Mesothelial cell of epicardium (in vitro differentiated cells): ENCODE data around the gene C2orf42. TPM values are rescaled to one million over a fixed set of nuclear protein-coding genes. Genes with fewer than 3 reads are reported as not detected.

Experiments
- DNase-seq, 2 experiments: peaks; one replicate each; pipeline ENCODE4 v3.0.0; 2021; ENCODE audit warnings: low spot score in 2 of 2; ENCODE audit not compliant: unreplicated experiment in 2 of 2
- H3K27ac Mint-ChIP-seq: 2 replicates; pipeline ENCODE4 v1.8.0; 2021; ENCODE audit warnings: mixed read lengths
- H3K27me3 Mint-ChIP-seq: 2 replicates; pipeline ENCODE4 v1.8.0; 2021; ENCODE audit warnings: low read depth, mixed read lengths
- H3K36me3 Mint-ChIP-seq: 2 replicates; pipeline ENCODE4 v1.8.0; 2021; ENCODE audit warnings: mixed read lengths
- H3K4me1 Mint-ChIP-seq: 2 replicates; pipeline ENCODE4 v1.8.0; 2021; ENCODE audit warnings: mixed read lengths
- H3K4me3 Mint-ChIP-seq: 2 replicates; pipeline ENCODE4 v1.8.0; 2021; ENCODE audit warnings: mild to moderate bottlenecking, moderate library complexity, mixed read lengths
- H3K9me3 Mint-ChIP-seq: 2 replicates; pipeline ENCODE4 v1.8.0; 2021; ENCODE audit warnings: mixed read lengths
- total RNA-seq: library from RNA; stranded (reverse); gene quantifications from 3 replicates; pipeline ENCODE4 v1.2.1, GENCODE V29; 2021
- TF ChIP-seq, protein P1 (sequence below): fragments of 200-600 bp; sonication (generic); IDR thresholded peaks from one replicate; pipeline ENCODE4 v1.5.0; 2021; ENCODE audit warnings: antibody characterized with exemption; ENCODE audit not compliant: unreplicated experiment

C2orf42 gene
- total RNA-seq, 1 donor from 2014 or later: 20.6 TPM

DNA sequence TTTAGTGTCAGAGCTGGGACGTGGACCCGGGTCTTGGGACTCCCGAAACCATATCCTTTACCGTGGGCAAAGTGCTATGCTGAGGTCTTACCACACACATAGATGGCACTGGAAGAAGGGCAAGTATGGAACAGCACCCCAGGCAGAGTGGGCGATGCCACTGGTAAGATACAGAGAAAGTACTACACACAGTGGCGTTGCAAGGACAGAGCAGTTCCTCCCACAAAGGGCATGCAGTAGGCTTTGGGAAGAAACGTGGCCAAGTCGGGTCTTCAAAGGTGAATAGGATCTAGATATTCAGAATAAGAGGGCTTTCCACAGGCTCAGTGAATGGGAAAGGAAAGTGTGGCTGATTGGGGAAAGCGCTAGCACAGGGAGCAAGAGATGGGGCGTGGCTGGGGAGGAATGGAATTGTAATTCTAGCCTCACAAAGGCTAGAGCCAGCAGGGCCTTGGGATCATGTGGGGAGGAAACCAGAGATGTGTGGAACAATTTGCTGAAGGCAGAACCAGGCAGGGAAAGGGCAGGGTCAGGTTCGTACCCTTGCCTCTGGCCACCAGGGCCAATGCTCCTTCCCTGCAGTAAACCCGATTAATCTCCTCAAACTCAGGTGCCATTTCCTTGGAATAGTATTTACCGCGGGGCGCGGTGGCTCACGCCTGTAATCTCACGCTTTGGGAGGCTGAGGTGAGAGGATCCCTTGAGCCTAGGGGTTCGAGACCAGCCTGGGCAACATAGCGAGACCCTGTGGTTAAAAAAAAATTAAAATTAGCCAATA, 67.6 kb downstream of the C2orf42 start:
- peak overlapping the region; percentile 100 for H3K27ac Mint-ChIP-seq
- peaks cover 55% of the 10 kb centered on the region for H3K4me1 Mint-ChIP-seq
- TF ChIP-seq, protein P1, sequence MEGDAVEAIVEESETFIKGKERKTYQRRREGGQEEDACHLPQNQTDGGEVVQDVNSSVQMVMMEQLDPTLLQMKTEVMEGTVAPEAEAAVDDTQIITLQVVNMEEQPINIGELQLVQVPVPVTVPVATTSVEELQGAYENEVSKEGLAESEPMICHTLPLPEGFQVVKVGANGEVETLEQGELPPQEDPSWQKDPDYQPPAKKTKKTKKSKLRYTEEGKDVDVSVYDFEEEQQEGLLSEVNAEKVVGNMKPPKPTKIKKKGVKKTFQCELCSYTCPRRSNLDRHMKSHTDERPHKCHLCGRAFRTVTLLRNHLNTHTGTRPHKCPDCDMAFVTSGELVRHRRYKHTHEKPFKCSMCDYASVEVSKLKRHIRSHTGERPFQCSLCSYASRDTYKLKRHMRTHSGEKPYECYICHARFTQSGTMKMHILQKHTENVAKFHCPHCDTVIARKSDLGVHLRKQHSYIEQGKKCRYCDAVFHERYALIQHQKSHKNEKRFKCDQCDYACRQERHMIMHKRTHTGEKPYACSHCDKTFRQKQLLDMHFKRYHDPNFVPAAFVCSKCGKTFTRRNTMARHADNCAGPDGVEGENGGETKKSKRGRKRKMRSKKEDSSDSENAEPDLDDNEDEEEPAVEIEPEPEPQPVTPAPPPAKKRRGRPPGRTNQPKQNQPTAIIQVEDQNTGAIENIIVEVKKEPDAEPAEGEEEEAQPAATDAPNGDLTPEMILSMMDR: no peak
- no peaks in the 10 kb centered on the region for H3K9me3 Mint-ChIP-seq
- H3K36me3 Mint-ChIP-seq: no peaks in the 10 kb centered on the region
- no peaks in the 10 kb centered on the region for H3K27me3 Mint-ChIP-seq
- peak overlapping the region; percentile 88 for H3K4me3 Mint-ChIP-seq
- no peak for DNase-seq

DNA sequence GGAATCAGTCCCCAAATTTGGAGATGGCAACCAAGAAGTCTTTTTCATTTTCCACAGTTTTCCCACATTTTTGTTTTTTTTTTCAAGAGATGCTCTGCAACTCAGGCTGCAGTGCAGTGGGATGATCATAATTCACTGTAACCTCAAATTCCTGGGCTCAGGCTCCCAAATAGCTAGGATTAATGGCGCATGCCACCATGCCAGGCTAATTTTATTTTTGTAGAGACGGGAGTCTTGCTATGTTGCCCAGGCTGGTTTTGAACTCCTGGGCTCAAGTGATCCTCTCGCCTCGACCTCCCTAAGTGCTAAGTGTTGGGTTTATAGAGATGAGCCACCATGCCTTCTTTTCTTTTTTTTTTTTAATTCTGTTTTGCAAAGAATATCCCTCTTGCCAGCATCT, 68.3 kb downstream of the C2orf42 start:
- Mint-ChIP-seq H3K4me3 (no peak overlapping the region), H3K4me1 (peaks cover 53% of the 10 kb centered on the region), H3K27me3 (no peaks in the 10 kb centered on the region), H3K9me3 (no peaks in the 10 kb centered on the region), H3K36me3 (no peaks in the 10 kb centered on the region), H3K27ac (peak overlapping the region; percentile 100)
- TF ChIP-seq, protein P1: no peak
- no peak for DNase-seq

DNA sequence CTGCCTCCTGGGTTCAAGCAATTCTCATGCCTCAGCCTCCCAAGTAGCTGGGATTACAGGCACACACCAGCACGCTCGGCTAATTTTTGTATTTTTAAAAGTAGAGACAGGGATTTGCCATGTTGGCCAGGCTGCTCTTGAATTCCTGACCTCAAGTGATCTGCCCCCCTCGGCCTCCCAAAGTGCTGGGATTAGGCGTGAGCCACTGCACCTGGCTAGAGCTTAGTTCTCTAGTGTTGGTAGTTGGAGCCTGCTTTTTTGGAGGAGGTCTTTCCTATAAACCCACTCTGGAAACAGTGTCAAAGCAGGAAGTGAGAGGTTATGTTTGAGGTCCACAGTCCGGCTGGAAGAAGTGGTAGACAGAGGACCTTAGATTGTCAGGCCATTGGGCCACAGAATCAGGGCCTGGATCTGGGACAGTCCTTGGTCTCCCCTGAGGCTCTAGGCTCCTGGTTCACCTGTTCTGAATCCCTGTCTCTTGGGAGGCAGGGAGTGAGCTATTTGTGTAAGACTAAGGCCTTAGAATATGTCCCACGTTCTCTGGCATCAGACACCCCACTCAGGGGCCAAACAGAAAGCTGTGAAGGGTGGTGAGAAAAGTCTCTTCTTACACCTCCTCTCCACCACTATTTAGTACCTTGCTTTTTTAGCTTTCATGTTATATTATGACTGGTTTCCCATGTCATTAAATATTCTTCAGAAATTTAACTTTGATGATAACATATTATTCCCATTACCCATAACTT, 69.0 kb downstream of the C2orf42 start:
- H3K36me3 Mint-ChIP-seq: no peaks in the 10 kb centered on the region
- TF ChIP-seq, protein P1: no peak
- H3K4me3 Mint-ChIP-seq: no peak overlapping the region
- DNase-seq: no peak
- peaks cover 58% of the 10 kb centered on the region for H3K4me1 Mint-ChIP-seq
- H3K27ac Mint-ChIP-seq: peak overlapping the region; percentile 100
- H3K9me3 Mint-ChIP-seq: no peaks in the 10 kb centered on the region
- H3K27me3 Mint-ChIP-seq: no peaks in the 10 kb centered on the region

DNA sequence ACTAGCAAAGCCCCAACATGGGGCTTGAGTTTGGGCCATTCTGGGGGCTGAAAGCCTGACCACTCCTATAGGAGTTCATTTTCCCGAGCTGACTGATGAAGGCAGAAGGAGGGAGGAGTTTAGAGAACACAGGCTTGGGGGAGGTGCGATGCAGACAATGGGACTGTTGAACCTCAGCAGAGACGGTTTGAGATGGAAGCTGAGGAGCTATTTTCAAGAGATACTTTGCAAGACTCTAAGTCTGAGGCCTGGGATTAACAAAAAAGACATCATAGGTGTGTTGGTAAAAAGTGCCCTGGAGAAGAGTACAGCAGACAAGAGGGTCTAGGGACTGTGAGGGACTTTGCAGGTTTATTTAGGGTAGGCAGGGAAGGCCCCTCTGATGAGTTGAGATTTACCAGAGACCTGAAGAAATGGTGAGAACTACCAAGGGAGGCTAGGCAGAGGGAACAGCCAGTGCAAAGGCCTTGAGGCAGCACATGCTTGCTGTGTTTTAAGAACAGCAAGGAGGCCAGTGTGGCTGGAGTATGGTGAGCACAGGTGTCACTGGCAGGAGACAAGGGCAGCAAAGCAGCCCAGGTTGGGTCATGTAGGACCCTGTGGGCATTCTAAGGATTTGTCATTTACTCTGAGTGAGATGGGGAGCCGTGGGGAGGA, 71.9 kb downstream of the C2orf42 start:
- Mint-ChIP-seq H3K4me1 (peaks cover 50% of the 10 kb centered on the region), H3K9me3 (no peaks in the 10 kb centered on the region), H3K4me3 (no peak overlapping the region), H3K27ac (peak overlapping the region; percentile 68), H3K27me3 (no peaks in the 10 kb centered on the region), H3K36me3 (no peaks in the 10 kb centered on the region)
- no peak for DNase-seq
- TF ChIP-seq, protein P1: no peak

DNA sequence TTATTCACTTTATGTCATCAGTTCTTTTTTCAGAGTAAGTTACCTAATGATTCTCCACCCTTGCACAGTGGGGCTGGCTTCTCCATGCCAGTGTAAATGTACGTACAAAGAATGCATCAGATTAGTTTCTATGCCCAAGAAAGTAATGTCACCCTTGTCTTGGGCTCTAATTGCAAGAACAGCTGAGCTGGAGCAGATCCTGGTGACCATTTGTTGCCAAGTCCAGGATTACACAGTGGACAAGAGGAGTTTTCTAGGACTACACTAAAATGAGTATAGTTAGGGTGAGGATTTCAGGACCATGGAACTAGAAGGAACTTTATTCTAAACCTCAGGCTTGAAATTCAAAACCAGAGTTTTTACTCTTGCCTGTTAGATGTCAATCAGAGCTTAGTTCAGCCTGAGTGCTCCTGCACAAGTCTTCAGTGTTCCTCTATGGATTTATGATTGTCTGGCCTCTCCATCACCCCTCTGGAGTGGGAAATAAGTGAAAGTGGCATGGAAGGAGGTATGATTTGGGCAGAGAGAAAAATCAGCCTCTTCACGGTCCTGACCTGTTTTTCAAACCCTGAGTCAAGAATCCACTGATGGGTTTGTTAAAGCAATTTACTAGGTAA, 73.8 kb downstream of the C2orf42 start:
- H3K27me3 Mint-ChIP-seq: no peaks in the 10 kb centered on the region
- peaks cover 53% of the 10 kb centered on the region for H3K4me1 Mint-ChIP-seq
- peak overlapping the region; percentile 68 for H3K27ac Mint-ChIP-seq
- TF ChIP-seq, protein P1: no peak
- no peaks in the 10 kb centered on the region for H3K9me3 Mint-ChIP-seq
- no peak overlapping the region for H3K4me3 Mint-ChIP-seq
- no peaks in the 10 kb centered on the region for H3K36me3 Mint-ChIP-seq
- no peak for DNase-seq
